ENCODE data around the gene CLCC1. TPM values are rescaled to one million over a fixed set of nuclear protein-coding genes. Genes with fewer than 3 reads are reported as not detected.
"Not testable (repeated sequence)": the region's sequence is repeated elsewhere in the genome, so short reads cannot be mapped to it uniquely, and the experiment has no call there.

CLCC1 gene
- total RNA-seq, 1 donor from 2014 or later = 51.1 TPM

GRCh38 chr1:108951242-108951641, 12.0 kb downstream of the CLCC1 start:
- TF ChIP-seq, protein P1, sequence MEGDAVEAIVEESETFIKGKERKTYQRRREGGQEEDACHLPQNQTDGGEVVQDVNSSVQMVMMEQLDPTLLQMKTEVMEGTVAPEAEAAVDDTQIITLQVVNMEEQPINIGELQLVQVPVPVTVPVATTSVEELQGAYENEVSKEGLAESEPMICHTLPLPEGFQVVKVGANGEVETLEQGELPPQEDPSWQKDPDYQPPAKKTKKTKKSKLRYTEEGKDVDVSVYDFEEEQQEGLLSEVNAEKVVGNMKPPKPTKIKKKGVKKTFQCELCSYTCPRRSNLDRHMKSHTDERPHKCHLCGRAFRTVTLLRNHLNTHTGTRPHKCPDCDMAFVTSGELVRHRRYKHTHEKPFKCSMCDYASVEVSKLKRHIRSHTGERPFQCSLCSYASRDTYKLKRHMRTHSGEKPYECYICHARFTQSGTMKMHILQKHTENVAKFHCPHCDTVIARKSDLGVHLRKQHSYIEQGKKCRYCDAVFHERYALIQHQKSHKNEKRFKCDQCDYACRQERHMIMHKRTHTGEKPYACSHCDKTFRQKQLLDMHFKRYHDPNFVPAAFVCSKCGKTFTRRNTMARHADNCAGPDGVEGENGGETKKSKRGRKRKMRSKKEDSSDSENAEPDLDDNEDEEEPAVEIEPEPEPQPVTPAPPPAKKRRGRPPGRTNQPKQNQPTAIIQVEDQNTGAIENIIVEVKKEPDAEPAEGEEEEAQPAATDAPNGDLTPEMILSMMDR (IDR thresholded peaks at IDR 0.05) = no peak
- no peak overlapping the region for H3K4me3 Mint-ChIP-seq (ENCODE audit: unreplicated experiment)
- no peak overlapping the region for H3K27ac Mint-ChIP-seq (ENCODE audit: unreplicated experiment)
- H3K4me1 Mint-ChIP-seq (ENCODE audit: unreplicated experiment) = peaks cover 16% of the 10 kb centered on the region
- peaks cover 14% of the 10 kb centered on the region for H3K36me3 Mint-ChIP-seq (ENCODE audit: unreplicated experiment)
- DNase-seq (ENCODE audit: extremely low spot score, unreplicated experiment) = no peak
- no peaks in the 10 kb centered on the region for H3K9me3 Mint-ChIP-seq (ENCODE audit: unreplicated experiment)
- no peaks in the 10 kb centered on the region for H3K27me3 Mint-ChIP-seq (ENCODE audit: unreplicated experiment)

DNA sequence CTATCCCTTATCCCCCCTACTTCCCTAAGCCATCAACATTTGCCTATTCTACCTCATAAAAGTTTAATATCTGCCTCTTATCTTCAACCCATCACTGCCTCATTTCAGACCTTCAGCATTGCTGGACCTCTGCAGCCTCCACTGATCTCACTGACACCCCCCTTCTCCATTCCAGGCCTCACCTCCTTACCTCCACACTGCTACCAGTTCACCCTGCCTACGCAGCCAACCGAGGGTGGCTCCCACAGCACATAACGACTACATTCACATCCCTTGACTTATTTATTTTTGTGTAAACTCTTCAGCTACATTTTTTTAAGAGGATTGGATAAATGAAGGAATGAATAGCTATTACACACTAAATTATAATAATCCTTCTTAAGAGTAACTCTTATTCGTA, 14.2 kb downstream of the CLCC1 start:
- Mint-ChIP-seq H3K9me3 (ENCODE audit: unreplicated experiment) (no peaks in the 10 kb centered on the region), H3K27ac (ENCODE audit: unreplicated experiment) (peak overlapping the region; percentile 23)
- TF ChIP-seq, protein P1 (IDR thresholded peaks at IDR 0.05) = no peak

GRCh38 chr1:108947871-108948525, 15.3 kb downstream of the CLCC1 start:
- Mint-ChIP-seq H3K36me3 (ENCODE audit: unreplicated experiment) (peaks cover 23% of the 10 kb centered on the region), H3K27me3 (ENCODE audit: unreplicated experiment) (no peaks in the 10 kb centered on the region), H3K4me3 (ENCODE audit: unreplicated experiment) (peak overlapping the region; percentile 39), H3K4me1 (ENCODE audit: unreplicated experiment) (peaks cover 16% of the 10 kb centered on the region), H3K27ac (ENCODE audit: unreplicated experiment) (peak overlapping the region; percentile 43), H3K9me3 (ENCODE audit: unreplicated experiment) (no peaks in the 10 kb centered on the region)
- TF ChIP-seq, protein P1 (IDR thresholded peaks at IDR 0.05) = no peak
- no peak for DNase-seq (ENCODE audit: extremely low spot score, unreplicated experiment)

More for the DNA sequence above, 14.2 kb downstream of the CLCC1 start:
- peaks cover 16% of the 10 kb centered on the region for H3K4me1 Mint-ChIP-seq (ENCODE audit: unreplicated experiment)
- H3K36me3 Mint-ChIP-seq (ENCODE audit: unreplicated experiment) = peaks cover 17% of the 10 kb centered on the region
- H3K4me3 Mint-ChIP-seq (ENCODE audit: unreplicated experiment) = peak overlapping the region; percentile 12
- DNase-seq (ENCODE audit: extremely low spot score, unreplicated experiment) = no peak
- no peaks in the 10 kb centered on the region for H3K27me3 Mint-ChIP-seq (ENCODE audit: unreplicated experiment)

- no peak overlapping the region for H3K4me3 Mint-ChIP-seq (ENCODE audit: unreplicated experiment)
- no peak for DNase-seq (ENCODE audit: extremely low spot score, unreplicated experiment)
- H3K9me3 Mint-ChIP-seq (ENCODE audit: unreplicated experiment) = no peaks in the 10 kb centered on the region
- TF ChIP-seq, protein P1 (IDR thresholded peaks at IDR 0.05) = no peak
- no peaks in the 10 kb centered on the region for H3K27me3 Mint-ChIP-seq (ENCODE audit: unreplicated experiment)
- no peaks in the 10 kb centered on the region for H3K4me1 Mint-ChIP-seq (ENCODE audit: unreplicated experiment)
- peaks cover 41% of the 10 kb centered on the region for H3K36me3 Mint-ChIP-seq (ENCODE audit: unreplicated experiment)
- no peak overlapping the region for H3K27ac Mint-ChIP-seq (ENCODE audit: unreplicated experiment)
These were observed 27.1 kb downstream of the CLCC1 start for GRCh38 chr1:108936170-108936569.

- H3K4me1 Mint-ChIP-seq (ENCODE audit: unreplicated experiment) = no peaks in the 10 kb centered on the region
- H3K4me3 Mint-ChIP-seq (ENCODE audit: unreplicated experiment) = no peak overlapping the region
- no peak for DNase-seq (ENCODE audit: extremely low spot score, unreplicated experiment)
- H3K27ac Mint-ChIP-seq (ENCODE audit: unreplicated experiment) = no peak overlapping the region
- no peaks in the 10 kb centered on the region for H3K27me3 Mint-ChIP-seq (ENCODE audit: unreplicated experiment)
- no peaks in the 10 kb centered on the region for H3K9me3 Mint-ChIP-seq (ENCODE audit: unreplicated experiment)
- peaks cover 47% of the 10 kb centered on the region for H3K36me3 Mint-ChIP-seq (ENCODE audit: unreplicated experiment)
- TF ChIP-seq, protein P1 (IDR thresholded peaks at IDR 0.05) = no peak
These were observed 29.3 kb downstream of the CLCC1 start for GRCh38 chr1:108933944-108934343.

- not testable (repeated sequence) for H3K27me3 Mint-ChIP-seq (ENCODE audit: unreplicated experiment); H3K4me1 Mint-ChIP-seq (ENCODE audit: unreplicated experiment); DNase-seq (ENCODE audit: extremely low spot score, unreplicated experiment); H3K27ac Mint-ChIP-seq (ENCODE audit: unreplicated experiment); H3K9me3 Mint-ChIP-seq (ENCODE audit: unreplicated experiment); H3K4me3 Mint-ChIP-seq (ENCODE audit: unreplicated experiment)
- peaks cover 22% of the 10 kb centered on the region for H3K36me3 Mint-ChIP-seq (ENCODE audit: unreplicated experiment)
These were observed 35.7 kb downstream of the CLCC1 start for GRCh38 chr1:108927565-108927964.
